GM19324 (cell line): ENCODE results near the gene CYP26C1.

Experiments
- ATAC-seq: cut with Tn5 transposase; IDR thresholded peaks from one replicate; pipeline ENCODE4 v1.9.1; 2021; ENCODE audit warnings: mild to moderate bottlenecking, moderate library complexity; ENCODE audit not compliant: unreplicated experiment, low FRiP score

CYP26C1 gene

DNA sequence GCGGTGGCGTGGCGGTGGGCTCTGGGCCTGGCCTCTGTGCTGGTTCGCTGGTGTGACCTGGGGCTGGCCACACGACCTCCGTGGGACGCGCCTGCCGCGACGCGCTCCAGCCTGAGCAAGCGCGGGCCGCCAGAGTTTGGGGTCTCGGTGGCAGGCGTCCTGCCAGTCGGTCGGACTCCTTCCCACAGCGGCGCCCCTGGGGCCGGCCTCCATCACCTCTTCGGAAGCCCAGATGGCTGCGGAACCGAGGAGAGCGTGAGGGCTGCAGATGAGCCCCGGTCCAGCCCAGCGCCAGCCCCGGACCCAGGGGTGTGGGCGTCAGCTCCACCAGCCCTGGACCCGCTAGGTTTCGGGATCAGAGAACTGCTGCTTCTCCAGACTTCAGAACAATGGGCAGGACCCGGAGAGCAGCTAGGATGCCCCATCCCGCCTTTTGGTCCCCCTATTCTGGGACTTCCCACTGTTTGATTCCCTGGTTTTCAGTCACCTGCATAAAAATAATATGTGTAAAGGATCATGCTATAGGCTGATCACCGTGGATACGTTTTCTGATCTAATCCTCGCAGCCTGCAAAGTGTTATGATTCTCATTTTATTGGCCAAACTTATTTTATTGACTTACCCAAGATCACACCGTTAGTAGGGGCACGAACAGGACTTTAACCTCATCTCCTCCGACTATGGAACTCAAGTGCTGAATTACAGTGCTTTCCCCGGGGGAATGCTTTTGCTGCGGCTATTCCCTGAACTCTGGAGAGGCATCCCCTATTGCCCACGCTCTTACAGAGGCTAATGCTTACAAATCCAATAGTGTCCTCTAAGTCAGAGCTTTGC, 2.8 kb downstream of the CYP26C1 start:
- ATAC-seq, result no peak

DNA sequence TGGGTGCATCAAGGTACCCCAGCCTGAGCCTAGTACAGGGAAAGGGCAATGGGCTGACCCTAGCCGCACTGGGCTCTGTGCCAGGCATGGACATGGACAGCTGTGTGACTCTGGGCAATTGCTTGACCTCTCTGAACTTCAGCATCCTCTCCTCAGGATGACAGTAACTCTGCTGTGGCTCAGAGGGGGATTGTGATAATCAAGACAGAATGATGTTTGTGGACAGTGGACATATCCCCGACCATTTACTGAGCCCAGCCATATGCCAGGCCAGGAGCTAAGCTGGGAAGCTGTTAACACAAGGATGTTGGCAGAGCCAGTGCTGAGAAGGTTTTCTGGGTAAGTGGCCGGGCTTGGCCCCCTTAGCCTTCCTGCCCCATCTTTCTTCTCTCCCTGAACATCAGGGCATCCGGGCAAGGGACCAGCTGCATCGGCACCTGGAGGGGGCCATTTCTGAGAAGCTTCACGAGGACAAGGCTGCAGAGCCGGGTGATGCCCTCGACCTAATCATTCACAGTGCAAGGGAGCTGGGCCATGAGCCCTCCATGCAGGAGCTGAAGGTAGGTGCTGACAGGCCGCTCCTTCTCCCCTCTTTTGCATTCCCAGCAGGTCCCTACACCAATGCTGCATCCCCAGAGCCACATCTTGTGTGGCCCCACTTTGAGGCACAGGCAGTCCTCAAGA, 3.5 kb downstream of the CYP26C1 start:
- ATAC-seq, result no peak

DNA sequence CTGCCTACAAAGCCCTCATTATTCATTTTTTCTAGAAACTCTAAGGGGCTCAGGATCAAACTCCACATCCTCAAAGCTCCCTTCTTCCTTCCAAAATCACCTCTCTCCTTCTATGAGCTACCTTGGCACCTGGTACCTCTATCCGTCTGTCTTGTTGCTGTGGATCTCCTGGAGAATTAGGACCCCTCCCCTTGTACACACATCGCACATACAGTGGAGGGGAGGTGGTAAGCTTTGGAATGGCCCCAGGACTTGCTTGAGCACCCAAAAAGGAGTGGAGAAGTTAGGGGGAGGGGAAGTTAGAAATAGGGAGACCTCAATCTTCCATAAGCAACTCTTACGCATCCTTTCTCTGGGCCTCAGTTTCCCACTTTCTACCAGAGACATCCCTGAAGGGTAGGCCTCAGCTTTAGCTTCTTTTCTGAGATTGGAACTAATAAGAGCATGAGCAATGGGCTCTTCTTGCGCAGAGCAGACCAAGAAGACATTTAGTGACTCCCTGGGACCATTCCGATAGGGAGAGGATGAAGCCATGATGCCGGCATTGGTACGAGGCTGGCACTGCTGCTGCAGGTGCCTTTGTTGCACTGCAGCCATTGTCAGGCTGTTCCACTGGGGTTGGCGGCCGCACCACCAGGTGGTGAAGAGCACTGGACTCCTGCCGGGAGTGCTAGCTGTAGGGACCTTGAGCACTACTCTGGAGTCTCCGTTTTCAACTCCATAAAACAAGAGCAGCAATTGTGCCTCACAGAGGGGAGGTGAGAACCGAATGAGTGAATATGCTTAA, 4.5 kb downstream of the CYP26C1 start:
- ATAC-seq, result no peak

DNA sequence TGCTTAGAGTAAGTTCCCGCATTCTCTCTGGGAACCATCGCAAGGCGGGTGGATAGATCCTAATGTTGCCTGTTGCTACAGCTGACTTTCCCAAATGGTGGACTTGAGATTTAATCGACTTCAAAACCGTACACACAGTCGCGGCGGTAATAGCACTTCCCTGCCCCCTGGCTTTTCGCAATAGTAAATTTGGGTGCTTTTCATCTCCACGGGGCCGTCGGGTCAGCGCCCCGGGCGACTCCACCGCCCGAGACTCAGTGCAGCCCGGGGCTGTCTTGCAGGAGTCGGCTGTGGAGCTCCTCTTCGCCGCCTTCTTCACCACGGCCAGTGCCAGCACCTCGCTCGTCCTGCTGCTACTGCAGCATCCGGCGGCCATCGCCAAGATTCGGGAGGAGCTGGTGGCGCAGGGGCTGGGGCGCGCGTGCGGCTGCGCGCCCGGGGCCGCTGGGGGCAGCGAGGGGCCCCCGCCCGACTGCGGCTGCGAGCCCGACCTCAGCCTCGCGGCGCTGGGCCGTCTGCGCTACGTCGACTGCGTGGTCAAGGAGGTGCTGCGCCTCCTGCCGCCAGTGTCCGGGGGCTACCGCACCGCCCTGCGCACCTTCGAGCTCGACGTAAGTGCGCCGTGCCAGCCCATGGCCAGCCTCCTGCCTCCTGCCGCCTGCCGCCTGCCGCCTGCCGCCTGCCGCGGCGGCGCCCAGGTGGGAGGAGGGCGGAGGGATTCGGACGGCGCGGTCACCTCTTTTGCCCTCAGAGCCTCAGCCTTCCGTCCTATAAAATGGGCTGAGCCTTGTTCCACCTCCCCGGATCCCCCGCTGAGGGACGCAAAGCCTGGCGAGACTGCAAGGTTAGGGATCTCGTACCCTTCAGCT, 5.3 kb downstream of the CYP26C1 start:
- ATAC-seq, result no peak

DNA sequence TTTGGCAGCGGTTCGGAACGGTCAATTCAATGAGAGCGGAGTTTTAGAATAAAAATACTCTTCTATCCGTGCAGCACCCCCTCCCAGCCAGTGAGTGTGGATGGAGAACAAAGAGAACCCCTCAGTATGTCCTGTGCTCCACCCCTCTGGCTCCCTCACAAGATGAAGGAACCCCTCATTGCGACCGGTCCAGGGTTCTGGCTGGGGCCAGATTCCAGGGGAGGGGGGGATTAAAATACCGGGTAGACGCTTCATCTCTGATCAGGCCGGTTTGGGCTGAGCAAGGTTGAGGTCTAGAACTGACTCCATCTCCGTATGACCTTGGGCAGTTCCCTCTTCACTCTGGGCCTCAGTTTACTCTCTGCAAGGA, 5.9 kb downstream of the CYP26C1 start:
- no peak for ATAC-seq

DNA sequence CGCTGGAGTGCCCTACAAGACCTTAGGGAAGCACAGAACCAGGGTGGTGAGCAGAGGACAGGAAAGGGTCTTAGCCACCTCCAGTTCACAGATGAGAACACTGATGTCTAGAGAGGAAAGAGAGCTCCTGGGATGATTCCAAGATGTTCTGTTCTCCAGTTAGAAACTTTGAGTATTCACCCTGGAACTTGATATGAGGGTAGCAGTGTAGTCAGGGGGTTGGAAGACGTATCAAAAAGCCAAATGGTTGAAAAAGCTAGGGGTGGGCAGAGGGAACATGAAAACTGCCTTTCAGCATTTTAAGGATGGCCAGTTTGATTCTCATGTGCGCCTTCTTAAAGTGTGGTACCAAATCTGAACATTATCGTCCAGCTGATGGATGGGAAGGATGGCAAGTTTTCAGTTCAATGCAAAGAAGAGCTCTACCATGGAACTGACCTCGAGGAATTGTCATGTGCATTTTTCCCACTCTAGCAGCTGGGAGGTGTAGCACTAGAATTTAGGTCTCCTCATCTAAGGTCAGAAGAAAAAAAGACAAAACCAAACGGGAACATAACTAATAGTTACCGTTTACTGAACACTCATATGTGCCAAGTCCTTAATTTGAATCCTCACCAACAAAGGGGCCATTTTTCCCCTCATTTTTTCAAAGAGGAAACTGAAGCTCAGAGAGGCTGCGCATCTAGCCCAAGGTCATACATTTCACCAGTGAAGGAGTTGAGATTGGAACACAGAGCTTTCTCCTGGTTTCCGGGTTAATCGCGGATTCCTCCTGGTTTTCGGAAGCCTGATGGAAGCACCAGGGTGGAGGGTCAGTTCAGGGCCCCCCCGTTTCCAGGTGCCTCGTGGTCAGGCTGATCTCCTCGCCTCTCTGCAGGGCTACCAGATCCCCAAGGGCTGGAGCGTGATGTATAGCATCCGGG, 7.1 kb downstream of the CYP26C1 start:
- no peak for ATAC-seq

DNA sequence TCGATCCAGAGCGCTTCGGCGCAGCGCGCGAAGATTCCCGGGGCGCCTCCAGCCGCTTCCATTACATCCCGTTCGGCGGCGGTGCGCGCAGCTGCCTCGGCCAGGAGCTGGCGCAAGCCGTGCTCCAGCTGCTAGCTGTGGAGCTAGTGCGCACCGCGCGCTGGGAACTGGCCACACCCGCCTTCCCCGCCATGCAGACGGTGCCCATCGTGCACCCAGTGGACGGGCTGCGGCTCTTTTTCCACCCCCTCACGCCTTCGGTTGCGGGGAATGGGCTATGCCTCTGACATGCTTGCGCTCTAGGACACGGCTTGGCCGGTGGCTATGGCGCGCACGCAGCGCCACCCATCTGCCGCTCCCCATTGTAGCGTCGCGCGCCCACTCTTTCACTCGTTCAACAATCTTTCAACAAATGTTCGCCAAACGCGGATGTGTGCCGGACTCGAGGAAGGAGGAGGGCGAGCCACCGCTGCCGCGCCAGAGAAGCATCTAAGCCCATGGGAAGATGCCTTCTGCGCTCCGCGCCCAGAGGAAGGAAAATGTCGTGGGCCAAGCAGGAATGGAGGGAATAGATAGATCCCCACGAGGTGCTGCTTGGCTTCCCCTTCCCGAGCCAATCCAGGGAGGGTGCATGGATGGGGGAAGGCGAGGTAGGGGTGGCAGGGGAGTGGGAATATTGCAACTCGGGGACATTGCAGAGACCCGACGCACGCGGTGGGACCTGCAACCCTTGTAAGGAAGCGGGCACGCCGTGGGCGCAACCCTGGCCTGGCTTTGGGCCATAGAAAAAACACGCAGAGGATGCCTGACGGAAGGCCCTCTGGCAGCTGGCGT, 8.0 kb downstream of the CYP26C1 start:
- no peak for ATAC-seq

DNA sequence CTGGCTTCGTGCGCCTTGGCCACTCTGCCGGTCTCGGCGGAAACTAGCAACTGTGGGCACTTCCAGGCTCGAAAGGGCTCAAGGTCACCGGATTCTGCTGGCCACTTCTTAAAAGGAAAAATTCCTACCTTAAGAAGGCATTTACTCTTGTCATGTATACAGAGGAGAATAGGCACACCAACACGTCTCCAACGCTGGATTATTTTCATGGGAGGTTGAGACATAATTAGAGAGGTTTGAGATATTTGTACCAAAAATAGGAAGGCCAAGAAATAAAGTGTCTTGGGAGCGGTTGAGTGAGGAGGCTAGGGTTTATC, 8.6 kb downstream of the CYP26C1 start:
- no peak for ATAC-seq

DNA sequence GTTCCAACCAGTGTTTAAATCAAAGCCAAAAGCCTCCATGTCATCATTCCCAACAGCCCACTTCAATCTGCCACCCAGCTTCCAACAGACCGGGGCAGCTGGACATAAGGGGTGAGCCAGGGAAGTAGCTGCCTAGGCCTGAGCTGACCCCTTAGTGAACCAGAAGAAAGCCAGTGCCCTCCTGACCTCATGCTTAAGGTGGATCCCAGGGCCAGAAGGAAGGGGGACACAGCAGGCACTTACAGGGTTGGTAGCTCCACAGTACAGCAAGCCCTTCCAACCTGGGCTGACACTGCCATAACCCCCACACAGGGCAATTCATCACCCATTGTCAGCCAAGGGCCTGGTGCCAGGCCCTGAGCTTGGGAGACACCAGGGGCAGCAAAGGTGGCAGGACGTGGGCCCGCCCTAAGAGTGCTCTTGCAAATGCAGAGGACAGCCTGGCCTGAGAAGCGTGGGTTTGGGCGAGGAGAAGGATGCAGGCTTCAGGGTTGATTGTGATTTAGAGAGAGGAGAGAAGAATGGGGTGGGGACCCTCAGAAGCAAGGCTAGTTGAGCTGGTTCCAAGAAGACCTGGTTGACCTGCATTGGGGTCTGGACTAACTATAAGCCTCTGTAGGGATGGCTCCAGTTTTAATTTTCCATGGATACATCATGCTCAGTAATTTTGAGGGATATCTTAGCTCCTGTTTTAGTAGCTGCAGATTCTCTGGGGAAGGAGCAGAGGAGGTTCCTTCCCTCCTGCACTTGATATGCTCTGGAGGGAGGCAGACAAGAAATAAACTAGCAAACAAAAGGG, 10.0 kb downstream of the CYP26C1 start:
- no peak for ATAC-seq

DNA sequence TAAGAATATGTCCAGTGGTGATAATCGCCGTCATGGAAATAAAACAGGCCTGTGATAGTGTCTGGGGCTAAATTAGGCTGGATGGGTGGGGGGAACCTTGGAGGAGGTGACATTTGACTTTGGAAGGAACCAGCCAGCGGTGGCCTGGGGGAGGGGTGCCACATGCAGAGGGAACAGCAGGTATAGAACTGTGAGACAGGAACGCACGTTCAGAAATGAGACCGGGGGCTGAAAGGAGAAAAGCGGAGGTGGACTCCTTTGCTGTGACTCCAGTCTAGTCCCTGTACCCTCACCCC, 10.5 kb downstream of the CYP26C1 start:
- ATAC-seq, result no peak

DNA sequence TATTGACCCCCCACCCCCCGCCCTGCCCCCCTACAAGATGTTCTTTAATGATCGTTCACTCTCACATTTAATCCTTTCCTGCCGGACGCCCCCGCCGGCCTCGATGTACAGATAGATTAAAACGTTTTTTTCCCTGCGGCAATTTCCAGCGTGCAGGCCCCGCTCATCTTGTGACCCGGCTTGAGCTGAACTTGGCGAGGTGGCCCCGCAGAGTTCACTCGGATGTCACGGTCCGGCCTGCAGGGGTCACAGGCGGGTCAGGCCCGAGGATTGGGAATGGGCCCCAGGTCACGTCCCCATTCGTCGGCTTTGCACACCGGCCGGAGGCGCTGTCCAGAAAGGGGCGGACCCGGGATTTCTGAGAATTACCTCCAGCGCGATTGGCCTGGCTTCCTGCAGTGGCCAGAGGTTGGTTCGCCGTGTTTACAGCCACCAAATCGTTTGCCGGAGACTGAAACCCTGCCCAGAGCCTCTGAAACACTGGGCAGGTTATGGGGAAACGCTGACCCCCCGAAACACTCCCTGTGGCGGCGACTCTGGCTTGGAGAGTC, 11.2 kb downstream of the CYP26C1 start:
- no peak for ATAC-seq

DNA sequence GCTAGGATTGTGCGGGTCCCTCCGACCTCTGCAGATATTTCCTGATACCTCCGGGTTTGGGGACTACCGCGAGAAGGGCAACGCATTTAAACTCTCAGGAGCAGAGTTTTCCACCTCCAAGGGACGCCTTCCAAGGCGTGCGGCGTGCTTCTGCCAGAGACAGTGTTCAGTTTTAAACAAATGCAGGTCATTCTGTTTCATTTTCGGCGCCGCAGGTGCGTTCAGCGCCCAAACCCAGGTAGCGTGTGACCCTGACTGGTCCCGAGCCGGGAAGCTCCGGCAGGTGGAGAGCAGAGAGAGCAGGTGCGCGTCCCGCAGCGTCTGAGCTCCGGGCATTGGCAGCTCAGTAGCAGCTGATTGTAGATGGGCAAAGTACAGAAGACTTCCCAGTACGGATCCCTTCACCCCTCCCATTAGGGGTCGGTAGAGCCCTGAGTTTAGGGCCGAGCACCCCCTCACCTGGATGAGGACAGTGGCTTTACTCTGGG, 11.7 kb downstream of the CYP26C1 start:
- ATAC-seq, result no peak

DNA sequence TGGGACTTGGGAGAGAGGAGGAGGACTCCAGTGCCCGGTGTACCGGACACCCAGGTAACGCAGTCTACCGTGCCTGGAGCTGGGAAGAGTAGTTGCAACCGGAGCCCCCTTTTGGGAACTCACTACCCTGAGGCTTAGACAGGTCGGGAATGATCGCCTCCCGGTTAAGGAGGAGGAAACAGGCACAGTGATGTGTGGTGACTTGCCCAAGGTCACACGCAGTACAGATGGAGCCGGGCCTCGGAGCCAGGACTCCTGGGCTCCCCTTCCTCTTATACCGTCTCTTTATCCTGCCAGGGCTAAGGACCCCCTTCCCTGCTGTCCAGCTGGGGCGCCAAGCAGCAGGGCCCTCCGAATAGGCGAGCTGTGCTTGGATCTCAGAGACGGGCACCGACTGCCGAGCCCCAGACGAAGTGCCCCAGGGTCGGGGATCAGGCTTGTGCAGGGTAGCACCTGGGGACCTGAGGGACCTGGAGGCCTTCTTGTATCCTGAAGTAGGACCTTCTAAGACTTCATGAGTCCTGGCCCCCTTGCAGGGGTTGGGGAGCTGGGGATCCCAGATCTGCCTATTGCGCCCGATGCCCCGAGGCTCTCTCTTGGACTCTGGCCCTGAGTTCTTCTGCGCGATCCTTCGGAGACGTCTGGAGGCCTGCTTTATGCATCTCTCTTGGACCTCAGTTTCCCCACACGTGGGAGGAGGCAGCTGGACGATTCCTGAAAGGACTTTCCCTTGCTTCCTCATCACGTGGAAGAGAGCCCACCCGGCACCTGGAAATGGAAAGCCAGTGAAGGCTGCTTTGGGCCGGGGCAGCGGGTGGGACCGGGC, 12.3 kb downstream of the CYP26C1 start:
- ATAC-seq, result no peak

DNA sequence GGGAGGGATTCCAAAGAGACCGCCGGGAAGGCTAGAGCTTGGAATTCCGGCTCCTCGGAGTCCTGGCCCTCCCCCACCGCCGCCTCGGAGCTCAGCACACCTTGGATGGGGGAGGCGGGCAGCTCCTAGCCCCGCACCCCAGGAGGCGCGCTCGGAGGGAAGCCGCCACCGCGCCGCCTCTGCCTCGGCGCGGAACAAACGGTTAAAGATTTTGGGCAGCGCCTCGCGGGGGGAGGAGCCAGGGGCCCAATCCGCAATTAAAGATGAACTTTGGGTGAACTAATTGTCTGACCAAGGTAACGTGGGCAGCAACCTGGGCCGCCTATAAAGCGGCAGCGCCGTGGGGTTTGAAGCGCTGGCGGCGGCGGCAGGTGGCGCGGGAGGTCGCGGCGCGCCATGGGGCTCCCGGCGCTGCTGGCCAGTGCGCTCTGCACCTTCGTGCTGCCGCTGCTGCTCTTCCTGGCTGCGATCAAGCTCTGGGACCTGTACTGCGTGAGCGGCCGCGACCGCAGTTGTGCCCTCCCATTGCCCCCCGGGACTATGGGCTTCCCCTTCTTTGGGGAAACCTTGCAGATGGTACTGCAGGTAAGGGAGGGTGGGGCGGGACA, 13.0 kb downstream of the CYP26C1 start, which contains the start of gene CYP26A1:
Gene CYP26A1 (plus strand): TSS at position 355 of the 608 bp plus-strand sequence. CDS start 42 bp downstream, at position 397.
- ATAC-seq, result no peak

DNA sequence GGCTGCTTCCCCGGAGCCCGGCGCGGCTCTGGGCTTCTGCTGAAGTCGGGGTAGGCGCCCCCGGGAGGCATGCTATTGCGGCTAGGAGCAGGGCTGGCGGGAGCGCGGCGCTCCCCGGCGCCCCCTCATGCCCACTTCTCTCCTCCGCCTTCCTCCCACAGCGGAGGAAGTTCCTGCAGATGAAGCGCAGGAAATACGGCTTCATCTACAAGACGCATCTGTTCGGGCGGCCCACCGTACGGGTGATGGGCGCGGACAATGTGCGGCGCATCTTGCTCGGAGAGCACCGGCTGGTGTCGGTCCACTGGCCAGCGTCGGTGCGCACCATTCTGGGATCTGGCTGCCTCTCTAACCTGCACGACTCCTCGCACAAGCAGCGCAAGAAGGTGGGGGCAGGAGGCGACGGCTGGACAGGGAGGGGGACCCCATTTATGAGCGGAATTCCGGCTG, 13.6 kb downstream of the CYP26C1 start:
- no peak for ATAC-seq
